BE2C (cell line): Measurements from ENCODE around the gene USP44.

Source experiments
- DNase-seq: peaks from one replicate; pipeline ENCODE4 v3.0.0-alpha.2; 2020
- H3K27me3 ChIP-seq: fragments of 250-450 bp; sonication (Bioruptor Pico); 2 replicates; pipeline ENCODE4 v1.5.1; 2020; ENCODE audit warnings: mild to moderate bottlenecking
- H3K36me3 ChIP-seq: fragments of 250-450 bp; sonication (Bioruptor Pico); 2 replicates; pipeline ENCODE4 v1.5.1; 2020; ENCODE audit warnings: mild to moderate bottlenecking
- H3K4me1 ChIP-seq: fragments of 250-450 bp; sonication (Bioruptor Pico); 2 replicates; pipeline ENCODE4 v1.5.1; 2020
- H3K4me3 ChIP-seq: 2 replicates; pipeline ENCODE4 v1.5.1; 2011; ENCODE audit warnings: low read depth, low read length
- H3K9me3 ChIP-seq: fragments of 250-450 bp; sonication (Bioruptor Pico); 2 replicates; pipeline ENCODE4 v1.5.1; 2020
- TF ChIP-seq, protein P1 (sequence below): IDR thresholded peaks from 2 replicates; pipeline ENCODE4 v1.5.1; 2012; ENCODE audit warnings: mild to moderate bottlenecking, low read depth, low read length

Gene USP44

DNA sequence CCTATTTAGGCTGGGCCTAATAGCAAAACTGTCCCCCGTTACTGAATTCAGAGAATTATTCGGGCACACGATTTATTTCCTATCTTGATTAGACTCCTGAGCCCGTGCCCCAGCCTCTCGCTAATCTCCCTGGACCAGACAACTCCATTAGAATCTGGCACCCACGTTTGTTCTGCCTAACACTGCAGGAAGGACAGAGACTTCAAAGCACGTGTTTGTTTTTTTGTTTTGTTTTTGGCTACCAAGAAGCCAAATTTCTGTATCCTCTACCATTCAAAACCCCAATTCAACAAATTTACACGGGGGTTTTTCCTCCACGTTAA, 4.8 kb downstream of the USP44 start:
- Histone ChIP-seq H3K27me3 (peaks cover 51% of the 10 kb centered on the region), H3K4me1 (no peaks in the 10 kb centered on the region), H3K9me3 (peaks cover 9% of the 10 kb centered on the region; the same call in 1 of the 2 replicates), H3K36me3 (no peaks in the 10 kb centered on the region), H3K4me3 (no peak overlapping the region)
- DNase-seq: no peak
- TF ChIP-seq, protein P1, sequence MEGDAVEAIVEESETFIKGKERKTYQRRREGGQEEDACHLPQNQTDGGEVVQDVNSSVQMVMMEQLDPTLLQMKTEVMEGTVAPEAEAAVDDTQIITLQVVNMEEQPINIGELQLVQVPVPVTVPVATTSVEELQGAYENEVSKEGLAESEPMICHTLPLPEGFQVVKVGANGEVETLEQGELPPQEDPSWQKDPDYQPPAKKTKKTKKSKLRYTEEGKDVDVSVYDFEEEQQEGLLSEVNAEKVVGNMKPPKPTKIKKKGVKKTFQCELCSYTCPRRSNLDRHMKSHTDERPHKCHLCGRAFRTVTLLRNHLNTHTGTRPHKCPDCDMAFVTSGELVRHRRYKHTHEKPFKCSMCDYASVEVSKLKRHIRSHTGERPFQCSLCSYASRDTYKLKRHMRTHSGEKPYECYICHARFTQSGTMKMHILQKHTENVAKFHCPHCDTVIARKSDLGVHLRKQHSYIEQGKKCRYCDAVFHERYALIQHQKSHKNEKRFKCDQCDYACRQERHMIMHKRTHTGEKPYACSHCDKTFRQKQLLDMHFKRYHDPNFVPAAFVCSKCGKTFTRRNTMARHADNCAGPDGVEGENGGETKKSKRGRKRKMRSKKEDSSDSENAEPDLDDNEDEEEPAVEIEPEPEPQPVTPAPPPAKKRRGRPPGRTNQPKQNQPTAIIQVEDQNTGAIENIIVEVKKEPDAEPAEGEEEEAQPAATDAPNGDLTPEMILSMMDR: no peak

DNA sequence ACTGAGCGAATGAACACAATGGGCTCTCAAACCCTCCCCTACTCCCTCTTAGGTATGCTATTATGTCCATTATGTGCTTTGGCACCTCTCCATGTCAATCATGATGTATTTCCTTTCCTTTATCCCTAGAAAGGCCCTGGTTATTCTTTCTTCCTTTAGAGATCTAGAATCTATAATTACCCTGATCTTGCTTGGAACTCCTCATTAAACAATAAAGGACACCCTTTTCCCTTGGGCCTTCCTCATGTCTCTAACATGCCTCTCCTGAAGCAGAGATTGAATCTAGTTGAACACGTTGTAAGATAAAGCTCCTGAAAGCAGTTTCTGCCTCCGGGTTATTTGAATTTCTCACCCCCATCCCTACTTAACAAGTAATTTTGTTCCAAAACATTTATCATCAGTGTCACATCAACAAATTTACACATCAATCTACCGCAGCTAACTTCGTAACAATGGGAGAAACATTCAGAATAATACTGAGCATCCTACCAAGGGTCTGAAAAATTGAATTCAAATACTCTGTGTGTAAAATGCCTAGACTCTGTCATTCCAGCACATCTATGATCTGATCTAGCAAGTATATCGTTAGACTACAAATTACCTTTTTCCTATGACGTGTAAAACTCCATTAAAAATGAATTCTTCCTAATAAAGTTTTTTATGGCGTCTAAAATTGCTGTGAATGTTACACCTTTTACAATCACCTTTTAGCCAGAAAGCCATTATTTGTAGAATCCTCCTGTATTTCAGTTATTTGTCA, 5.4 kb downstream of the USP44 start:
- peaks cover 9% of the 10 kb centered on the region; the same call in 1 of the 2 replicates for H3K9me3 ChIP-seq
- no peak for DNase-seq
- H3K4me1 ChIP-seq: no peaks in the 10 kb centered on the region
- no peak overlapping the region for H3K4me3 ChIP-seq
- H3K36me3 ChIP-seq: no peaks in the 10 kb centered on the region
- H3K27me3 ChIP-seq: peaks cover 48% of the 10 kb centered on the region
- TF ChIP-seq, protein P1: no peak

DNA sequence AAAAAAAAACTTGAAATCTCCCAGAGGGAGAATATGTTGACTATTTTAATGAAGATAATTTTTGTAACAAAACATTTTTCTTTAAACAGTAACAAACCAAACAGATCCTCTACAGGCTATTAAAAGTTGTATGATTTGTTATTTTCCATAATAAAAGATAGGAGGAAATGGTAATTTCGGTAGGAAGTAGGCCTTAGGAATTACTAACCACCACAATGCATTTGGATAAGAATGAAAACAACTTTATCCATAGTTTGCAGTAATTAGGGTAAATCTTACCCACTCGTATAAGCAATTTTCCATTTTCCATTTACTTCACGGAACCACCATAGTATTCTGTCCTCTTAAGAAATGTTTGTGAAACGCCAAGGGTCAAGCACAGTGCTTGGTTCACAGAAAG, 6.0 kb downstream of the USP44 start:
- TF ChIP-seq, protein P1: no peak
- no peak overlapping the region for H3K4me3 ChIP-seq
- DNase-seq: no peak

DNA sequence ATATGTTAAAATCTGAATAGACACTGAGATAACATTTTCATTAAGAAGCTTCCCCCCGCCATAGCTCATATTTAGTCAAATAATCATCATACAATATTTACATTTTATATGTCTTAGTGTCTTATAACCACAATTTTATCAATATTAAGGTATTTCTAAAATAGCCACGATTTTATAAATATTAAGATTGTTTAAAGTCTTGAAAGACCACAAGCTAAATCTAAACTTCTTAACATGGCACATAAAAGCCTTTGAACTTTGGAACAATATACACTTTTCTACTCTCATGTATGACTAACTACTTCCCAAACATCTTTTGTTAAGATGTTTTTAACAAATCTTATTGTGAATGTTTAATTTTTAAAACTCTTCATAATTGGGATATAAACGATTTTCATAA, 6.5 kb downstream of the USP44 start:
- no peaks in the 10 kb centered on the region for H3K4me1 ChIP-seq
- H3K36me3 ChIP-seq: no peaks in the 10 kb centered on the region
- H3K27me3 ChIP-seq: peaks cover 48% of the 10 kb centered on the region
- TF ChIP-seq, protein P1: no peak
- peaks cover 9% of the 10 kb centered on the region; the same call in 1 of the 2 replicates for H3K9me3 ChIP-seq
- no peak for DNase-seq
- H3K4me3 ChIP-seq: no peak overlapping the region

More for the DNA sequence above, 6.0 kb downstream of the USP44 start:
- H3K27me3 ChIP-seq: peaks cover 48% of the 10 kb centered on the region
- H3K36me3 ChIP-seq: no peaks in the 10 kb centered on the region
- H3K9me3 ChIP-seq: peaks cover 9% of the 10 kb centered on the region; the same call in 1 of the 2 replicates
- no peaks in the 10 kb centered on the region for H3K4me1 ChIP-seq

DNA sequence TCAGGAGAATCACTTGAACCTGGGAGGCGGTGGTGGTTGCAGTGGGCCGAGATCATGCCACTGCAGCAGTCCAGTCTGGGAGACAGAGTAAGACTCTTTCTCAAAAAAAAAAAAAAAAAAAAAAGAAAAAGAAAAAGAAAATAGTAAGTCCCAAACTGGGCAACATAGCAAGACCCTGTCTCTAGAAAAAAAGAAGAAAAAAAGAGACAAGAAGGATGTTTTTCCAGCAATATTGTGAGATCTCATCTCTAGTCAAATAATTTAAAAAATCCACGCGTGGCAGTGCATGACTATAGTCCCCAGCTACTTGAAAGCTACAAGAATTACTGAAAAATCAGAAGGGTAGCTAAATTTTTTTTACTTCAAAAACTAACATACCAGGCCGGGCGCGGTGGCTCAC, 8.0 kb downstream of the USP44 start:
- no peak overlapping the region for H3K4me3 ChIP-seq
- H3K36me3 ChIP-seq: no peaks in the 10 kb centered on the region
- peaks cover 33% of the 10 kb centered on the region for H3K27me3 ChIP-seq
- no peak for DNase-seq
- peaks cover 2% of the 10 kb centered on the region; the same call in 1 of the 2 replicates for H3K9me3 ChIP-seq
- TF ChIP-seq, protein P1: no peak
- H3K4me1 ChIP-seq: no peaks in the 10 kb centered on the region

DNA sequence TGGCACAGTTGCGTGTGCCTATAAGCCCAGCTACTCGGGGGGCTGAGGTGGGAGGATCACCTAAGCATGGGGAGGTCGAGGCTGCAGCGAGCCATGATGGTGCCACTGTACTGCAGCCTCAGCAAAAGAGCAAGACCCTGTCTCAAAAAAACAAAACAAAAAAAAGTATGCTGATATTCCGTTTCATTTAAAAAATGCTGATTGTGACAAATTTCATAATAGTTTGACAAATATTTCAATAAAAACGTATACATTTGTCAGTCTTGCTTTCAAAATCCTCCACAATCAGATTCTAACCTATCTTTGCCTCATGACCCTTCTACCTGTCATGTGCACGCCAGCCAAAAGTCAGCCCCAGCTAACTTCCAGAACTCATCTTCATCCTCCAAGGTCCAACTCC, 9.8 kb downstream of the USP44 start:
- DNase-seq: no peak
- TF ChIP-seq, protein P1: no peak
- no peaks in the 10 kb centered on the region for H3K4me1 ChIP-seq

More for the DNA sequence above, 9.8 kb downstream of the USP44 start:
- Histone ChIP-seq H3K4me3 (no peak overlapping the region), H3K9me3 (no peaks in the 10 kb centered on the region), H3K27me3 (peaks cover 14% of the 10 kb centered on the region), H3K36me3 (no peaks in the 10 kb centered on the region)
